Measurements from ENCODE around the gene RAP1A. TPM values are rescaled to one million over a fixed set of nuclear protein-coding genes. Genes with fewer than 3 reads are reported as not detected.
"Not testable (repeated sequence)": the region's sequence is repeated elsewhere in the genome, so short reads cannot be mapped to it uniquely, and the experiment has no call there.

The RAP1A gene
- total and polyA plus RNA-seq, 10 donors, result 83.3 to 125 (median 105) TPM

- peaks cover 11 to 71% (median 58%) of the 10 kb centered on the region in 6 donors for H3K4me1 ChIP-seq
- H3K36me3 ChIP-seq, result no peaks in the 10 kb centered on the region
- DNase-seq, result peak; percentile 91
- H3K4me3 ChIP-seq, result peak overlapping the region; percentile 44 to 79 (median 62)
- TF ChIP-seq POLR2AphosphoS5 (IDR thresholded peaks at IDR 0.05) (peak; percentile 14 to 64 (median 57)), POLR2A (IDR thresholded peaks at IDR 0.05) (peak in 1 of 3 donors; percentile 3), CTCF (IDR thresholded peaks at IDR 0.05 in 8 of 11, conservative IDR thresholded peaks at IDR 0.05 in 3 of 11) (no peak)
- H3K27me3 ChIP-seq (replicated peaks in 1 of 7), result peaks cover 0 to 53% (median 14%) of the 10 kb centered on the region in 7 donors
- H3K9me3 ChIP-seq, result no peaks in the 10 kb centered on the region
- intact Hi-C loops (cut with DNase I; ENCODE audit: low total_unique reads), result no loop called here
- 1 to 2% (median 1%) methylated on average over 54 to 61 of the region's 61 CpGs for WGBS, 5 donors
- peak overlapping the region; percentile 76 to 98 (median 90) for H3K27ac ChIP-seq
These were observed 119.0 kb downstream of the RAP1A start for GRCh38 chr1:111738436-111739193.

- peaks cover 0 to 53% (median 14%) of the 10 kb centered on the region in 7 donors for H3K27me3 ChIP-seq (replicated peaks in 1 of 7)
- DNase-seq, result peak; percentile 96
- peaks cover 9 to 64% (median 51%) of the 10 kb centered on the region in 6 donors for H3K4me1 ChIP-seq
- 0 to 1% (median 0%) methylated on average over 27 to 59 of the region's 59 CpGs for WGBS, 5 donors
- TF ChIP-seq CTCF (IDR thresholded peaks at IDR 0.05 in 8 of 11, conservative IDR thresholded peaks at IDR 0.05 in 3 of 11), result peak in 4 of 11 experiments; percentile 22 to 46 (median 34)
- peak; percentile 87 to 92 (median 91) for TF ChIP-seq POLR2AphosphoS5 (IDR thresholded peaks at IDR 0.05)
- peak in 2 of 3 donors; percentile 40 to 45 for TF ChIP-seq POLR2A (IDR thresholded peaks at IDR 0.05)
- peak within 1 kb of the TSS; percentile 44 to 79 (median 62) for H3K4me3 ChIP-seq
- intact Hi-C loops (cut with DNase I; ENCODE audit: low total_unique reads), result no loop called here
- H3K27ac ChIP-seq, result peak within 1 kb of the TSS; percentile 76 to 98 (median 90)
- H3K36me3 ChIP-seq, result no peaks in the 10 kb centered on the region
- H3K9me3 ChIP-seq, result no peaks in the 10 kb centered on the region
These were observed 119.8 kb downstream of the RAP1A start, which contains the start of gene INKA2 for GRCh38 chr1:111739194-111739924. INKA2 (minus strand) TSS chr1:111739395; CDS start chr1:111739242, 153 bp downstream.

- H3K27me3 ChIP-seq (replicated peaks in 1 of 7), result peaks cover 0 to 53% (median 14%) of the 10 kb centered on the region in 7 donors
- intact Hi-C loops (cut with DNase I; ENCODE audit: low total_unique reads), result no loop called here
- 1 to 3% (median 2%) methylated on average over 54 to 63 of the region's 63 CpGs for WGBS, 5 donors
- no peaks in the 10 kb centered on the region for H3K36me3 ChIP-seq
- DNase-seq, result peak; percentile 86
- peak overlapping the region; percentile 76 to 98 (median 90) for H3K27ac ChIP-seq
- H3K4me1 ChIP-seq, result peaks cover 9 to 56% (median 43%) of the 10 kb centered on the region in 6 donors
- no peaks in the 10 kb centered on the region for H3K9me3 ChIP-seq
- peak overlapping the region; percentile 44 to 79 (median 62) for H3K4me3 ChIP-seq
- TF ChIP-seq CTCF (IDR thresholded peaks at IDR 0.05 in 8 of 11, conservative IDR thresholded peaks at IDR 0.05 in 3 of 11) (no peak), POLR2A (IDR thresholded peaks at IDR 0.05) (no peak), POLR2AphosphoS5 (IDR thresholded peaks at IDR 0.05) (peak in 2 of 3 donors; percentile 33 to 35)
These were observed 120.6 kb downstream of the RAP1A start for GRCh38 chr1:111739925-111740765.

- DNase-seq; intact Hi-C loops (cut with DNase I; ENCODE audit: low total_unique reads); H3K9me3 ChIP-seq; H3K4me3 ChIP-seq; H3K27ac ChIP-seq; H3K36me3 ChIP-seq: not testable (repeated sequence)
- 94 to 99% (median 96%) methylated on average over 14 of the region's 14 CpGs for WGBS, 5 donors
- peaks cover 9 to 40% (median 30%) of the 10 kb centered on the region in 6 donors for H3K4me1 ChIP-seq
- peaks cover 0 to 43% (median 14%) of the 10 kb centered on the region in 7 donors for H3K27me3 ChIP-seq (replicated peaks in 1 of 7)
These were observed 122.7 kb downstream of the RAP1A start for GRCh38 chr1:111742292-111742691.

Measured in spleen (tissue), 11 donors.